Inferior parietal cortex (tissue), 1 donor: Measurements from ENCODE around the gene AGXT2.

Experiments
- DNase-seq: peaks from one replicate; pipeline ENCODE4 v3.0.0-alpha.2; 2016; ENCODE audit errors: extremely low spot score

AGXT2 gene

GRCh38 chr5:35016174-35017051, 31.3 kb downstream of the AGXT2 start:
- no peak for DNase-seq

DNA sequence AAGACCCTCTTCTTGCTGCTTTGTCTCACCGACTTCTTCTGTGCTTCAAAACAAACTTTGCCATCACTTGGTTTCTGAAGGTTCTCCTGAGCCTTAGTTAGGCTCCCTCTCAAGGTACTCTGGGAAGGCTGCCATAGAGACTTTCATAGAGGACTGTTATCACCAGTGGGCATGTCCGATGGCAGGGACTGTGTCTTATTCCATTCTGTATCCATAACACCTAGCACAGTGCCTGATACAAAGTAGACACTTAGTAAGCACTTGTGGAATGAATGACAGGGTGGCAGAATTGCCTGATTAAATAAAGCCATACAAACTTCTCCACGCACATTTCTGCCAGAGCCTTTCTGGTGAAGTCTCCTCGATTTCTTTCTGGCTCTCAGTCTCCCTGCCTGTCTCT, 32.7 kb downstream of the AGXT2 start:
- DNase-seq, result no peak

DNA sequence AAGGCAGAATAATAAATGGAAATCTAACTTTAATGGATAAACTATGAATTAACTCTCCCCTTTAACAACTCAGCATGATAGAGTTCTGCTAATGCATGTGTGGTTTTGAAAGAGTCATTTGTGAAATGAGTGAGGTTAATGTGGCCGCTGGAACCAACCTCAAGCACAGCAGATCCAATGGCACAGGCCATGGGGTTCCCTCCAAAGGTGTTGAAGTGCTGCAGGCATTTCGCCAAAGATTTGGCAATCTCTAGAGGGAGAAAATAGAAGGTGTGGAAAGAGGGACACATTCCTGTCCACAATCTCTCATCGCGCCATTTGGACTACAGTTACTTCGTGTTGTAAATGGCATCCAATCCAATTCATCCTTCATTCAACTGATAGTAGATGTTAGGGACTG, 35.0 kb downstream of the AGXT2 start:
- DNase-seq, result no peak

- DNase-seq, result no peak
Measured at GRCh38 chr5:35012365-35012764, 35.4 kb downstream of the AGXT2 start.

DNA sequence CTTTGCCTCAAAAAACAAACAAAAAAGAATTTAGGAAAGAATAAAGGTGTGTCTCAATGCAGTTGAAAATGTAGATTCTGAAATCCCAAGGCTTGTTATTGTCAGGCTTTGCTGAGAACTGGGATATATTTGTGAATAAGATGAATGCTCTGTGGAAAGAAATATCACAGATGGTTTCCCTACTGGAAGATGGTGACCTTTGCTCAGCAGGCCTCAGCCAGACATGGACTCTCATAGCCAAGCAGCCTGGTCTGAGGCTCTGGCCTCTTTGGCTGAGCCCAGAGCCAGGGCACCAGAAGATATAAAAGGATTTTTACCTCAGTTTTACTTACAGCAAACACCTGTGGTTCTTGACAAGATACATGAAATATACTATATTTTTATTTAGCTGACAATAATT, 37.1 kb downstream of the AGXT2 start:
- no peak for DNase-seq

DNA sequence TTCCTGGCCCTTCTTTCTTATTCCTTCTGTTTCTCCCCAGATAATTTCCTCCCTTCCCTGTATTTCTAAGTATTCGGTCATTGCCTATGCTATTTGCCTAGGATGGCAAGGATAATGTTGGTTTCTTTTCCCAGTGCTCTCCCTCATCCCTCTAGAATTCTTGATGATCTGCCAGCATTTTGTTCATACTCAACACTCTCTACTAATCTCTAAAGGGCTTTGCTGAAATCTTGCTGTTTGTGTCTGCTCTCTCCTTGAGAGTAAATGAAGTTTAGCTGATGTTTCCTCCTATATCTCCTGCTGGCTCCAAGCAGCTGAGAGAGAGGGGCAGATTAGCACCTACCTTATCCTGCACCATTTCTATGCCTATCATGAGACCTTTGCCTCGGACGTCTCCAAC, 38.1 kb downstream of the AGXT2 start:
- no peak for DNase-seq

DNA sequence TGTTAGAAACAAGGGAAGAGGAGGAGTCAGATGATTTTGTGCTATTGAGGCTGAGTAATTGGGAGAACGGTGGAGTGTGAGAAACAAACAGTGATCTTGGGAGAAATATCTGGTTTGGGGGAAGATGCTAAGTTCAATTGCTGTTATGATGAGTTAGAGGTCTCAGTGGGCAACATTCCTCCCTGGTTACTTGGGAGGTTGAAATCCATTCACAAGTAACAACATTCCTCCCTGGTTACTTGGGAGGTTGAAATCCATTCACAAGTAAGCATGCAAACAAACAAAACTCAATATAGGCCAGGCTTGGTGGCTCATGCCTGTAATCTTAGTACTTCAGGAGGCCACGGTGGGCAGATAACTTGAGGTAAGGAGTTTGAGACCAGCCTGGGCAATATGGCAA, 38.7 kb downstream of the AGXT2 start:
- DNase-seq, result no peak

DNA sequence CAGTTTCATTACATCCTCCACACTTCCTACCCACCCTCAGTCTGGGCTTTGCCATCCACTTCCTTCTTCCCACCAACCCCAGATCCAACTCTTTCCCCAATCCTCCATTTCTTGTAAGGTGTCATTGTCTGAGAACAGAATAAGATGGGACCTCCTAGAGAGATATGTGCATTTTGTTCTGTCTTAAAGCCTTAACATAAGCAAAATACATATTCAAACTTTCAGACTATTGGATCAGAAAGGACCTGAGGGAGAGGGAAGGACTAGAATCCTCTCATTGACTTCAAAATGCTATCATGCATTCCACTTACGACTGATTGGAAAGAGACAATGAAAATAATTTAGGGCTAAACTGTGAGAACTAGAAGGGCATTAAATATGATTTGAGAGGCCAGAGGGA, 43.0 kb downstream of the AGXT2 start:
- no peak for DNase-seq

DNA sequence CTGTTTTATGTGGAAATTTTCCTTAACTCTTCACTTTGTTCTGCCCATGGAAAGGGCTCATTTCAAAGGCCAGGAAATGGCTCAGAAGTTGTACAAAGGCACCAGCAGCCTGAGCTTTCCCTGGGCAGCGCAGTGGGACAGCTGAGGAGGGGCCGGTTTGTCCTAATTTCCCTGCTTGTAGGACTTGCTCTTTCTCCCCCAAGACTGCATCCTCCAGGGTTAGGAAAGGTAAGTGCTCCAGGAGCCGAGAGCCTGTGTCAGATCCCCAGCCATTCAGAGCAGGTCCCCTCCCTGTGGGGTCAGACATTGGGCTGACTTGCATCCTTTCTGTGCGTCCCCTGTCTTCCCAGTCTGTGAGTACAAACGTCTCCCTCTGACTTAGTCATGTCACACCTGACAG, 43.5 kb downstream of the AGXT2 start:
- no peak for DNase-seq

DNA sequence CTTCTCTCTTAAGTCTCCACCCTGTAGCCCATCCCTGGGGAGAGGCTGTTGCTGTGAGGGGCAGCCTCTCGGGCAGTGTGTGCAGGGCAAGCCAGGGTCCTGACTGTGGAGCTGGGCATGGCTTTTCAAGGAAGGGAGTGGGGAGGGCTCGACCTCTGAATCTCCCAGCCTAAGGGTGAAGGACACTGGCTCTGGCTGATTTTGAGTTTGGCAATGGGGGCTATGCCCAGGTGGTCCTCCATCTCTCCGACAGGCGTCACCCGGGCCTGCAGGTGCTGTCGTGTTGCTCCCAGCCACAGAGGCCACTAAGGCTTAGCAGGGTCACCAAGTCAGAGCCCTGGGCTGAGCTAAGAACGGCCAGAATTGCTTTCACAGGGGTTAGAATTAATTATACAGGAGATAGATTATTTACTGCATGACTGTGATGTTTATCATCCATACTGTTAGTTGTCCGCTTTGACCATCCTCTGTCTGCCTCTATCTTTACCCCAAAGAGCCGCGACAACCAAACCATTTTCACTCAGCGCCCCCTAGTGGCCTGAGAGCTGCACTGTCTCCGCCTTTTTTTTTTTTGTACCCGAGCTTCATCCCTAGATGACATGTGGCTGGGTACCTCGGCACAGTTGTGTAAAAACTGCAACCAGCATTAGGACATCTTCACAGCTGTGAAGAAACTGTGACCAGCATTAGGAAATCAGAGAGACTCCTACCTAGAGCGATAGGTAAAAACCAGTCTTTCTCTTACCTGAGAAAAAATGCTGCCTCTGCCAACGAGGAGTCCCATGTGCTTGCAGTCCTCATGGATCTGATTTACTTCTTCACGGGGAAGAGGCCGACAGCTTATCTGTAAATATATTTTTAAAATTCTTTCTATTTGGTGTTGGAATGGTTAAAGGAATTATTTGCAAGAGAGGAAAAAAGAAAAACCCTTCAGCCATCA, 44.5 kb downstream of the AGXT2 start:
- DNase-seq, result peak; percentile 91

DNA sequence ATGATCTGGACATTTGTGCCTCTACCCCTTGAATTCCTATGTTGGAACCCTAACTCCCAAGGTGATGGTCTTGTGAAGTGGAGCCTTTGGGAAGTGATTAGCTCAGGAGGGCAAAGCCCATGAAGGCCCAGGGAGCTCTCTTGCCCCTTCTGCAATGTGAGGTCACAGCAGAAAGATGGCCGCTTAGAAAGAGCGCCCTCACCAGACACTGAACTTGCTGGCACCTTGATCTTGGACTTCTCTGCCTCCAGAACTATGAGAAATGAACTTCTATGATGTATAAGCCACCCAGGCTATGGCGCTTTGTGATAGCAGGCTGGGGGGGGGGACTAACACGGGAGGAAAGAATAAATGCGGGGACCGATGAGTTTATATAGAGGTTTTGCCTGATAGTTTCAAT, 45.3 kb downstream of the AGXT2 start:
- DNase-seq, result no peak

DNA sequence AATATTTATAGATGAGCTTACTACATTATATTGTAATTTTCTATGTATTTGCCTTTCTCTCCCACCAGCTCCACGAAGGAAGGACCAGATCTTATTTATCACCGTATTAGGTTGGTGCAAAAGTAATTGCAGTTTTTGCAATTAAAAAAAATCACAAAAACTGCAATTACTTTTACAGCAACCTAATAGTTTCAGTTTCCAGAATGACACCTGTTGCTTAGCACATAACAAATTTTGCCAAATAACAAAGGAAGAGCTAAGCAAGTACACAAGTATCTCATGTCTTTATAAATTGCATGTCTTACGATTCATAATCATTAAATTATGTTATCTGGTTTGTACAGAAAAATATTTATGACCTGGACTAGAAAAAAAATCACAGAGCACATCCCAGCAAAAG, 45.9 kb downstream of the AGXT2 start:
- no peak for DNase-seq

DNA sequence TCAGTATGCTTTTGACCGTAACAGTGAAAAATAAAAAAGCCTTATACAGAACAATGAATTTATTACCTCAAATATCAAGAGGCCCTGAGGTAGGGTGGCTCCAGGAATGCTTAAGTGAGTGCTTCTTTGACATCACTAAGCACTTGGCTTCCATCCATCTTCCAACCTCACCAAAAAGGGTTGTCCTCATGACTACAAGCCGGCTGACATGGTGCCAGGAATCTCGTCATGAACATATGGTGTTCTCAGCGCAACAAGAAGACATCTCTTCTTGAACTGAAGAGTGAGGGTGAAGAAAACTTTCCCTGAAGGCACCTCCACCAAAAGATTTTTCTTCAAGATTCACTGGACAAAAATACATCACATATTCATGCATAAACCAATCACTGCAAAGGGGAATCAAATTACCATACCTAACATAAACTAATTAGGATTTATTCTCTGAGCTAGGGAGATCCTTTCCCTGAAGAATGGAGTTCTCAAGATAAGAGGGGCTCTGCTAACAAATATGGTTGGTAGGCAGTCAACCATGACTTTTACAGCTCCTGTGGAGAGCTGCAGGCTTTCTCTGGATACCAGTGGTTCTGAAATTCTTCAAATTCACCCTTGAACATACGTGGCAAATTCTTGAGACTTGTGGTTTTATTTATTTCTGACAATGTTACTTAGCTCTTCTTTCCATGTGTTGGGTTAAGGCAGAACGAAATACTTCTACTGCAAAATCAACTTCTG, 49.5 kb downstream of the AGXT2 start:
- DNase-seq, result peak; percentile 42

DNA sequence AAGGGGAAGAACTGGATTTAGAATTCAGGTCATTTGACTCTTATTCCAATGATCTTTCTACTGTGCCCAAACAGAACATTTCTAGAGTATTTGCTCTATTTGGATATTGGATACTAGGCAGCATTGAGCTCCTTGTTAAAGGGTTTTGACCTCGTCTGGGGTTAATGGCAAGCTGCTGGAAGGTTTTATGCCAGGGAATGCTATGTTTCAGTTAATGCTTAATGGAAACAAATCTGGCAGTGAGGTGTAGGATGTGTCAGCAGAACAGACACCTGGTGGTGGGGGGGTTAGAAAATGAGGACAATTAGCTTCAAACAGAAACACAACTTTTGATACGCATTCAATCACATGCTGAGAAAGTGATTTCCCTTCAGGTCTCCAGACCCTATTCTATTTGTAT, 51.5 kb downstream of the AGXT2 start:
- no peak for DNase-seq

GRCh38 chr5:34993951-34994350, 53.8 kb downstream of the AGXT2 start:
- no peak for DNase-seq

DNA sequence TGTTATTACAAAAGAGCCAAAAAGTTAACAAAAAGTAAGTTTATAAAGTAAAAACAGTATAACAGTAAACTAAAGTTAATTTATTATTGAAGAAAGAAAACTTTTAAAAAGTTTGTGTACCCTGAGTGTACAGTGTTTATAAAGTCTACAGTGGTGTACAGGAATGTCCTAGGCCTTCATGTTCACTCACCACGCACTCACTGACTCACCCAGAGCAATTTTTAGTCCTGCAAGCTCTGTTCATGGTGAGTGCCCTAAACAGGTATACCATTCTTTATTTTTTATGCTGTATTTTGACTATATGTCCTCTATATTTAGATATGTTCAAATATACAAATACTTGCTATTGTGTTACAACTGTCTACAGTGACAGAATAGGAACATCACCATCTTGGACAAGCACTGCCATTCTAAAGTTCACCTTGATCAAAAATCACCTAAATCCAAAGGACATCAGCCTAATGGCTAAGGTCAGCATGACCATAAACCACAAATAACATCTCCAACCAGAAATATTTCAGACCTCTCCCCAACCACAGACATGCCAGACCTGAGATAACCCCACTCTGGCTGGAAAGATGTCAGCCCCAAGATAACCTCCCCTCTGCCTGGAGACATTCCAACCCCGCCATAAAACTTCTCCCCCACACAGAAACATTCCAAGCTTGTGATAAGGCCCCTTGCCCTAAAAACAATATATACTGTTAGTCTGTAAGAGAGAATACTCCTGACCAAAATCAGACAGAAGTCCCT, 56.1 kb downstream of the AGXT2 start:
- no peak for DNase-seq

DNA sequence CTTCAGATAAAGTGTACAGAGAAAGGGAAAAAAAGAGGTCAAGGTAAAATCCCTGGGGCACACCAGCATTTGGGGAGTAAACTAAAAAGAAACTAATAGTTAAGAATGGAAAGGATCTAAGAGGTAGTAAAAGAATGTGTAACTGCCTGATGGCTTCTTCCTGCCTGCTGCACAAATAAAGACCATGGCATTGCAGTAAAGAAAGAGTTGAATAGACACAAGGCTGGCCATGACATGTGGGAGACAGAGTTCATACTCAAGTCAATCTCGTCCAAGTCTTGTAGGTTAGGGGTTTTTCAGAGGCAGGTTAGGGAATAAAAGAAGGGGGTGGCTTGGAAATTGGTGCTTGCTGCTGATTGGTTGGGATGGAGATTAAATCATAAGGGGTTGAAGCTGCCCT, 60.8 kb downstream of the AGXT2 start:
- DNase-seq, result no peak

- DNase-seq, result no peak
Measured at GRCh38 chr5:34982823-34983222, 64.9 kb downstream of the AGXT2 start.

- DNase-seq, result no peak
Measured at GRCh38 chr5:34978681-34979080, 69.1 kb downstream of the AGXT2 start.

DNA sequence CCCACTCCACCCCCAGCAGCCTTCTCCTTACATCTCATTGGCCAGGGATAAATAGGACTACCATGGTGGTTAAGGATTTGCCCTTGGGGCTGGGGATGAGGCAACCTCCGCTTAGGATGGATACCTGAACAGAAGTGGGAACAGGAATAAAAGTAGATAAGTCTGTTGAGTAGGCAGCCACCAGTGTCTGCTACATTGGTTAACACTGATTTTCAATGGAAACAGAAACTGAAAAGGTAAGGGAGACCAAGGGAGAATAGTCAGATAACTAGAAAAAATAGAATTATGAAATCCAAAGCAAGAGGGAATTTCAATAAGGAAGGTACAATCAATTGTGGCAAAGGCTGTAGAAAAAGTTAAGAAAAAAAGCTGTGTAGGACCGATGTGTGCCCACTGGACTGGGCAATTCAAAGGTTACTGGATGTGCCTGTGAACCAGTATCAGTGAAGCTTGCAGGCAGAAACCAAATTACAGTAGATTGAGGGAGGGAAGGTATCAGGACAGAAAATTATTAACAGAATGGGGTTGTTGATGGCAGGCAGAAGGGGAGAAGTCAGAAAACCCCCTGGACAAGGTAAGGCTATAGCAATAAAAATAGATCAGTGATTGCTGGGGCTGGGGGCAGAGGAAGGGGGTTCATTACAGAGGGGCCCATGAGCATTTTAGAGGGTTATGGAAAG, 69.7 kb downstream of the AGXT2 start:
- no peak for DNase-seq

DNA sequence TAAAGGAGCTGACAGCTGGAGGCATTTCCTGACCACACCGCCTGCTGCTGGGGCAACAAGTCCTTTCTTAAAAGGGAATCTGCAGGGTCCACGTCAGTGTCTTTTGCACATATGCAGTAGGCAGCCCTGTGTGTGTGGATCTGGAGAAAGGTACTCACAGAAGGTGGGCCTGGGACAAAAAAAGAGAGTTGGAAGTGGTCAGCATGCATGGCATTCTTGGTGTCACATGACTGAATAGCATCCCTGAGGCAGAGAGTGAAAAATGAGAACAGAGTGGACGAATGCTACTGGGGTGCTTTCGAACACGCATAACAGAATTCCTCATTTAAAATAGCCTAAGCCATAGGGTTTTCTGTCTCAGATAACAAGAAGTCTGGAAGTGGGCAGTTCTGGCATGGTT, 71.4 kb downstream of the AGXT2 start:
- no peak for DNase-seq
